Measurements from ENCODE around the gene UNC5B. TPM values are rescaled to one million over a fixed set of nuclear protein-coding genes. Genes with fewer than 3 reads are reported as not detected.

Gene UNC5B
- total and polyA plus RNA-seq, 4 experiments from 2014 or later: not detected

DNA sequence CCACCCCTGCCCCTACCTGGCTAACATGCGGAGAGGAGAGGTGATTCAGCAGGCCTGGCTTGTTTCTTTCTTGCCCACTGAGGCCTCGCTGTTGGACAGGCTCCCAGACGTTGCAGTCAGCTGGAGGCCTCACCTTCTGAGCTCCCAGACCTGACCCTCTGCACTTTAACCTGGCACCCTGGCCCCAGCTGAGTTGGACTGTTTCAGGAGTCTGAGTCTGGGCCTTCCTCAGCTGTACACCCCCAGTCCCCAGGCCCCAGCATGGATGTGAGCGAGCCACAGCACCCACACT, 35.0 kb downstream of the UNC5B start:
- no peaks in the 10 kb centered on the region for H3K4me1 ChIP-seq (ENCODE audit: insufficient read depth, low read length)
- CTCF ChIA-PET (ENCODE audit: partially characterized antibody): no interaction called here
- no peaks in the 10 kb centered on the region for H3K36me3 Mint-ChIP-seq
- no peaks in the 10 kb centered on the region for H3K27me3 ChIP-seq (ENCODE audit: insufficient read depth, low read length)
- intact Hi-C loops (cut with micrococcal nuclease): no loop called here
- H3K4me3 ChIP-seq (ENCODE audit: low read length in 2 of 2): no peak overlapping the region
- H3K27ac Mint-ChIP-seq: no peak overlapping the region
- H3K36me3 ChIP-seq (ENCODE audit: insufficient read depth, low read length): no peaks in the 10 kb centered on the region
- H3K27ac ChIP-seq (ENCODE audit: low read depth, low read length): no peak overlapping the region
- H3K4me1 Mint-ChIP-seq: no peaks in the 10 kb centered on the region
- no peaks in the 10 kb centered on the region for H3K9me3 ChIP-seq (ENCODE audit: control insufficient read depth in 1 of 2, low read length in 2 of 2)
- peaks cover 0 to 2% of the 10 kb centered on the region in 2 donors for H3K27me3 Mint-ChIP-seq
- no peak overlapping the region for H3K4me3 Mint-ChIP-seq
- no peaks in the 10 kb centered on the region for H3K9me3 Mint-ChIP-seq
- POLR2A ChIA-PET (ENCODE audit: partially characterized antibody): no interaction called here
- DNase-seq: no peak

DNA sequence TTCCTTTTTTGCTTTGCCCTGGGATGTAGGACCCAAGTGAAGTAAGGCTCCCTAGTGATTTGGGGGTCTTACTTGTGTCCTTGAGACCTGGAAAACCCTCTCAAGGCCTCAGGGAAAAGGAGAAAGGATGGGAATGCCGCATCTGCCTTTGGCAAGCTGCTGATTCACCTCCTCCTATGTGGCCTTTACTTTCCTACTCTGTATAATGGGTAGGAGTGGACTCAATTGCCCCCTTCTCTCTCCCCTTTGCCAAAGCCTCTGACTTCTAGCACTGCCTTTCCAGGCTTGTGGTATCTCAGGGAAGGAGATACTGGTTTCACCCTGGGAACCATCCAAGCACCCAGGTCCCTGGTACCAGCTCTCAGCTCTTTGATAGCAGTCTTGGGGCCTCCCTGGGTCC, 35.4 kb downstream of the UNC5B start:
- intact Hi-C loops (cut with micrococcal nuclease): no loop called here
- H3K36me3 ChIP-seq (ENCODE audit: insufficient read depth, low read length): no peaks in the 10 kb centered on the region

DNA sequence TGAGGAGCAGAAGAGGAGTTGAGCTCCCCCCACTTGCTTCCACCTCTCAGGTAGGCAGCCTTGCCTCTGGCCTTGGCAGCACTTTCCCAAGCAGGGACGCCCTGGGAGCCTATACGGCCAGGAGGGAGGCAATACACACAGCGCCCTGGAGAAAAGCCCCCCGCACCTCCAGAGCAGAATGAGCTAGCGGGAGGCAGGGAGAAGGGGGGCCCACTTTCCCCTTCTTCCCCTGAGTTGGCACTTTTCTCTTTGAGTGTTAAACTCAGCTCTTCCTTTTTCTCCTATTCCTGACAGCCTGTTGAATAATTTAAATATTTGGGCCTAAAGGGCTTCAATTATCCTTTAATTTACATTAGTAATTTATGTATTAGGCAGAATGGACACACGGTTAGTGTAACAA, 35.8 kb downstream of the UNC5B start:
- no peaks in the 10 kb centered on the region for H3K4me1 ChIP-seq (ENCODE audit: insufficient read depth, low read length)
- Mint-ChIP-seq H3K27ac (no peak overlapping the region), H3K4me3 (no peak overlapping the region), H3K4me1 (no peaks in the 10 kb centered on the region), H3K36me3 (no peaks in the 10 kb centered on the region), H3K27me3 (peaks cover 0 to 2% of the 10 kb centered on the region in 2 donors), H3K9me3 (no peaks in the 10 kb centered on the region)
- intact Hi-C loops (cut with micrococcal nuclease): no loop called here
- no peak for DNase-seq
- POLR2A ChIA-PET (ENCODE audit: partially characterized antibody): no interaction called here
- H3K27me3 ChIP-seq (ENCODE audit: insufficient read depth, low read length): no peaks in the 10 kb centered on the region
- CTCF ChIA-PET (ENCODE audit: partially characterized antibody): no interaction called here
- no peak overlapping the region for H3K4me3 ChIP-seq (ENCODE audit: low read length in 2 of 2)
- no peaks in the 10 kb centered on the region for H3K9me3 ChIP-seq (ENCODE audit: control insufficient read depth in 1 of 2, low read length in 2 of 2)
- no peaks in the 10 kb centered on the region for H3K36me3 ChIP-seq (ENCODE audit: insufficient read depth, low read length)
- H3K27ac ChIP-seq (ENCODE audit: low read depth, low read length): no peak overlapping the region

More for the DNA sequence above, 35.4 kb downstream of the UNC5B start:
- Mint-ChIP-seq H3K36me3 (no peaks in the 10 kb centered on the region), H3K27ac (no peak overlapping the region), H3K9me3 (no peaks in the 10 kb centered on the region), H3K27me3 (peaks cover 0 to 2% of the 10 kb centered on the region in 2 donors), H3K4me1 (no peaks in the 10 kb centered on the region), H3K4me3 (no peak overlapping the region)
- Histone ChIP-seq H3K4me3 (ENCODE audit: low read length in 2 of 2) (no peak overlapping the region), H3K9me3 (ENCODE audit: control insufficient read depth in 1 of 2, low read length in 2 of 2) (no peaks in the 10 kb centered on the region), H3K4me1 (ENCODE audit: insufficient read depth, low read length) (no peaks in the 10 kb centered on the region), H3K27ac (ENCODE audit: low read depth, low read length) (no peak overlapping the region), H3K27me3 (ENCODE audit: insufficient read depth, low read length) (no peaks in the 10 kb centered on the region)
- ChIA-PET POLR2A (ENCODE audit: partially characterized antibody) (no interaction called here), CTCF (ENCODE audit: partially characterized antibody) (no interaction called here)
- no peak for DNase-seq

DNA sequence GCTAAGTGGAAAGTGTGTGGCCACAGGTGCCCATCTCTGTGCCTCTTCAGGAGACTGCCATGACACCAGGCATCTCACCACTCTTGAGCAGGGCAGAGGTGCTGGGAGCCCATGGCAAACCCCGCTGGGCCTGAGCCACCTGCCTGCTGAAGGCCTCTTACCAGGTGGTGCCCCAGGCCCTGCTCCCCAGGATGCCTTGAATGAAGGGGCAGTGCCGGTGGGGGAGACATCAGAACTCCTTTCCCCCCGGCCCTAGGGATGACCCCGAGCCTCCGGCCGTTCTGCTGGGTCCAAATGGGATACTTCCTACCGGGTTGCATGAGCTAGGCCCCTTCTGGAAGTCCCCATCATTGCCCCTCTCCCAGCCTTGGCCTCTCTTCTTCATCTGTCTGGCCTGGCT, 37.6 kb downstream of the UNC5B start:
- Mint-ChIP-seq H3K27me3 (peaks cover 0 to 2% of the 10 kb centered on the region in 2 donors), H3K9me3 (no peaks in the 10 kb centered on the region), H3K4me1 (no peaks in the 10 kb centered on the region), H3K36me3 (no peaks in the 10 kb centered on the region), H3K27ac (no peak overlapping the region), H3K4me3 (no peak overlapping the region)
- ChIA-PET POLR2A (ENCODE audit: partially characterized antibody) (no interaction called here), CTCF (ENCODE audit: partially characterized antibody) (interaction anchor here (0.9 kb wide), 1 partner anchor 12 kb away, joined by 3 read pairs; no protein-coding TSS in a partner anchor)
- Histone ChIP-seq H3K9me3 (ENCODE audit: control insufficient read depth in 1 of 2, low read length in 2 of 2) (no peaks in the 10 kb centered on the region), H3K27me3 (ENCODE audit: insufficient read depth, low read length) (no peaks in the 10 kb centered on the region), H3K4me3 (ENCODE audit: low read length in 2 of 2) (no peak overlapping the region), H3K4me1 (ENCODE audit: insufficient read depth, low read length) (no peaks in the 10 kb centered on the region), H3K36me3 (ENCODE audit: insufficient read depth, low read length) (no peaks in the 10 kb centered on the region), H3K27ac (ENCODE audit: low read depth, low read length) (no peak overlapping the region)
- intact Hi-C loops (cut with micrococcal nuclease): no loop called here
- DNase-seq: no peak

- H3K4me1 Mint-ChIP-seq: no peaks in the 10 kb centered on the region
- ChIA-PET POLR2A (ENCODE audit: partially characterized antibody) (no interaction called here), CTCF (ENCODE audit: partially characterized antibody) (no interaction called here)
- H3K4me3 Mint-ChIP-seq: no peak overlapping the region
- no peak for DNase-seq
- no peaks in the 10 kb centered on the region for H3K9me3 Mint-ChIP-seq
- H3K27me3 Mint-ChIP-seq: peaks cover 0 to 2% of the 10 kb centered on the region in 2 donors
- no peak overlapping the region for H3K27ac Mint-ChIP-seq
- no peaks in the 10 kb centered on the region for H3K4me1 ChIP-seq (ENCODE audit: insufficient read depth, low read length)
- no peak overlapping the region for H3K4me3 ChIP-seq (ENCODE audit: low read length in 2 of 2)
- H3K9me3 ChIP-seq (ENCODE audit: control insufficient read depth in 1 of 2, low read length in 2 of 2): no peaks in the 10 kb centered on the region
- H3K36me3 Mint-ChIP-seq: no peaks in the 10 kb centered on the region
- no peaks in the 10 kb centered on the region for H3K36me3 ChIP-seq (ENCODE audit: insufficient read depth, low read length)
- H3K27ac ChIP-seq (ENCODE audit: low read depth, low read length): no peak overlapping the region
- H3K27me3 ChIP-seq (ENCODE audit: insufficient read depth, low read length): no peaks in the 10 kb centered on the region
- intact Hi-C loops (cut with micrococcal nuclease): no loop called here
Measured at GRCh38 chr10:71250405-71250804, 38.0 kb downstream of the UNC5B start.

DNA sequence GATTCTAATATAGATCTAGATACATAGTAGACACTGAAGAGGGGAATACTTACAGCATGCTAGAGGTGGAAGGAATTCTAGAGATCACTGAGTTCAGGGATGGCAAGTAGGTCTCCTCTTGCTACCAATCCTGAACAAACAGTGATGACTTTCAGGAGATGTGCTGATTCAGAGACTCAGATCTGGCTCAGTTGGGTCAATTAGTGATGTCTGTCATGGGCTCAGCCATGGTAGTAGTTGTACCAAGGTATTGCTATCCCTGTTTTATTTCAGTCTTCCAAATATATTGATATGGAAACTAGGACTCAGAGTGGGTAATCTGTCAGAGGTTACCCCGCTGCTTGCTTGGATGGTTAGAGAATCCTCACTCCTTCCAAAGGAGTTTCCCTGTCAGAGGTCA, 38.5 kb downstream of the UNC5B start:
- no peak overlapping the region for H3K27ac ChIP-seq (ENCODE audit: low read depth, low read length)
- no peaks in the 10 kb centered on the region for H3K36me3 Mint-ChIP-seq
- intact Hi-C loops (cut with micrococcal nuclease): no loop called here
- no peak overlapping the region for H3K4me3 ChIP-seq (ENCODE audit: low read length in 2 of 2)
- no peak overlapping the region for H3K27ac Mint-ChIP-seq
- H3K36me3 ChIP-seq (ENCODE audit: insufficient read depth, low read length): no peaks in the 10 kb centered on the region
- CTCF ChIA-PET (ENCODE audit: partially characterized antibody): no interaction called here
- no peaks in the 10 kb centered on the region for H3K4me1 ChIP-seq (ENCODE audit: insufficient read depth, low read length)
- H3K27me3 ChIP-seq (ENCODE audit: insufficient read depth, low read length): no peaks in the 10 kb centered on the region
- POLR2A ChIA-PET (ENCODE audit: partially characterized antibody): no interaction called here
- H3K27me3 Mint-ChIP-seq: peaks cover 0 to 2% of the 10 kb centered on the region in 2 donors
- H3K4me3 Mint-ChIP-seq: no peak overlapping the region
- no peak for DNase-seq
- no peaks in the 10 kb centered on the region for H3K4me1 Mint-ChIP-seq
- no peaks in the 10 kb centered on the region for H3K9me3 Mint-ChIP-seq
- no peaks in the 10 kb centered on the region for H3K9me3 ChIP-seq (ENCODE audit: control insufficient read depth in 1 of 2, low read length in 2 of 2)

DNA sequence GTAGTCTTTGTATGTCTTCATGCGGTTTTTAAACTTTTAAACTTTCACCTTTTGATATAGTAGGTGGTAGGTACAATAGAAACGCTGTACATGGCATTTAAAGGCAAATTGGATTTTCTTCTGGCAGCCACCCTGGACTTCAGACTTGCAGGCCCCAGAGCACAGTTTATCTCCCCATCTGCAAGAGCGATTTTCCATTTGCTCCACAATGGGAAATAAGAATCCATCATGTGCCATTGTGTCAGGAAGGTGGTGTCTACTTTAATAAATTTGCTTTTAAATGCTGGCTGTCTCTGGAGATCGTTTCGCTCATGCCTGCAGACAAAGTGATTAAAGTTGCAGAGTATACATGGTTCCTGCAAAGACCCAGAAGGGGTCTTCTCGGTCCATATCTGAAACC, 38.9 kb downstream of the UNC5B start:
- intact Hi-C loops (cut with micrococcal nuclease): no loop called here
- H3K9me3 Mint-ChIP-seq: no peaks in the 10 kb centered on the region
- Histone ChIP-seq H3K27ac (ENCODE audit: low read depth, low read length) (no peak overlapping the region), H3K9me3 (ENCODE audit: control insufficient read depth in 1 of 2, low read length in 2 of 2) (no peaks in the 10 kb centered on the region), H3K36me3 (ENCODE audit: insufficient read depth, low read length) (no peaks in the 10 kb centered on the region), H3K27me3 (ENCODE audit: insufficient read depth, low read length) (no peaks in the 10 kb centered on the region), H3K4me1 (ENCODE audit: insufficient read depth, low read length) (no peaks in the 10 kb centered on the region), H3K4me3 (ENCODE audit: low read length in 2 of 2) (no peak overlapping the region)
- peaks cover 0 to 2% of the 10 kb centered on the region in 2 donors for H3K27me3 Mint-ChIP-seq
- no peak overlapping the region for H3K27ac Mint-ChIP-seq
- POLR2A ChIA-PET (ENCODE audit: partially characterized antibody): no interaction called here
- H3K36me3 Mint-ChIP-seq: no peaks in the 10 kb centered on the region
- no peaks in the 10 kb centered on the region for H3K4me1 Mint-ChIP-seq
- DNase-seq: no peak
- CTCF ChIA-PET (ENCODE audit: partially characterized antibody): no interaction called here
- no peak overlapping the region for H3K4me3 Mint-ChIP-seq

- Mint-ChIP-seq H3K27me3 (peaks cover 3 to 5% of the 10 kb centered on the region in 2 donors), H3K36me3 (no peaks in the 10 kb centered on the region), H3K27ac (no peak overlapping the region), H3K4me1 (no peaks in the 10 kb centered on the region), H3K4me3 (no peak overlapping the region), H3K9me3 (no peaks in the 10 kb centered on the region)
- no peaks in the 10 kb centered on the region for H3K36me3 ChIP-seq (ENCODE audit: insufficient read depth, low read length)
- H3K27ac ChIP-seq (ENCODE audit: low read depth, low read length): no peak overlapping the region
- no peaks in the 10 kb centered on the region for H3K4me1 ChIP-seq (ENCODE audit: insufficient read depth, low read length)
- ChIA-PET CTCF (ENCODE audit: partially characterized antibody) (no interaction called here), POLR2A (ENCODE audit: partially characterized antibody) (no interaction called here)
- no peak for DNase-seq
- no peaks in the 10 kb centered on the region for H3K27me3 ChIP-seq (ENCODE audit: insufficient read depth, low read length)
- no peaks in the 10 kb centered on the region for H3K9me3 ChIP-seq (ENCODE audit: control insufficient read depth in 1 of 2, low read length in 2 of 2)
- intact Hi-C loops (cut with micrococcal nuclease): no loop called here
- H3K4me3 ChIP-seq (ENCODE audit: low read length in 2 of 2): no peak overlapping the region
Measured at GRCh38 chr10:71252220-71252619, 39.9 kb downstream of the UNC5B start.
